ENCODE measurements around the gene KIAA0586.

The KIAA0586 gene

DNA sequence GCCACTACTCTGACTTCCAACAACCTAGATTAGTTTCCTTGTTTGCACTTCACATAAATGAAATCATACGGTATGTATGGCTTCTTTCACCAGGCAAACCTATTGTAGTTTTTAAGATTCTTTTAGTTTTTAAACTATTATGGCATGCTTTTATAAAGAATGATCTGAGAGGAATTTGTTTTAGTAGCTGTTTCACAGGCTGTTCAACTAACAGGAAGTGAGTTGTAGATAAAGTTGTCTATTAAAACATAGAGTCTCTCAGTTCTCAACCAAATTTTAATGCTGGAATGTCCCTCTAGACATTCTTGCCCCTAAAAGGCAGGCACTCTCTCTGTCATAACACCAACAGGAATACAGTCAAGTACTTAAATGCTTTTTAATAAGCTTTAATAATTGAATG, 107.5 kb downstream of the KIAA0586 start:
- ChIA-PET POLR2A (no interaction called here), CTCF (interaction anchor here (1.3 to 1.9 kb wide), 3 partner anchors 11 to 34 kb away, joined by 4 to 6 read pairs (median 5); no protein-coding TSS in a partner anchor)
- TF ChIP-seq, protein P1, sequence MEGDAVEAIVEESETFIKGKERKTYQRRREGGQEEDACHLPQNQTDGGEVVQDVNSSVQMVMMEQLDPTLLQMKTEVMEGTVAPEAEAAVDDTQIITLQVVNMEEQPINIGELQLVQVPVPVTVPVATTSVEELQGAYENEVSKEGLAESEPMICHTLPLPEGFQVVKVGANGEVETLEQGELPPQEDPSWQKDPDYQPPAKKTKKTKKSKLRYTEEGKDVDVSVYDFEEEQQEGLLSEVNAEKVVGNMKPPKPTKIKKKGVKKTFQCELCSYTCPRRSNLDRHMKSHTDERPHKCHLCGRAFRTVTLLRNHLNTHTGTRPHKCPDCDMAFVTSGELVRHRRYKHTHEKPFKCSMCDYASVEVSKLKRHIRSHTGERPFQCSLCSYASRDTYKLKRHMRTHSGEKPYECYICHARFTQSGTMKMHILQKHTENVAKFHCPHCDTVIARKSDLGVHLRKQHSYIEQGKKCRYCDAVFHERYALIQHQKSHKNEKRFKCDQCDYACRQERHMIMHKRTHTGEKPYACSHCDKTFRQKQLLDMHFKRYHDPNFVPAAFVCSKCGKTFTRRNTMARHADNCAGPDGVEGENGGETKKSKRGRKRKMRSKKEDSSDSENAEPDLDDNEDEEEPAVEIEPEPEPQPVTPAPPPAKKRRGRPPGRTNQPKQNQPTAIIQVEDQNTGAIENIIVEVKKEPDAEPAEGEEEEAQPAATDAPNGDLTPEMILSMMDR (IDR thresholded peaks at IDR 0.05; ENCODE audit: control extremely low read depth, extremely low read depth, low read depth, missing control alignments) = no peak
- no peak for DNase-seq (ENCODE audit: extremely low spot score)

DNA sequence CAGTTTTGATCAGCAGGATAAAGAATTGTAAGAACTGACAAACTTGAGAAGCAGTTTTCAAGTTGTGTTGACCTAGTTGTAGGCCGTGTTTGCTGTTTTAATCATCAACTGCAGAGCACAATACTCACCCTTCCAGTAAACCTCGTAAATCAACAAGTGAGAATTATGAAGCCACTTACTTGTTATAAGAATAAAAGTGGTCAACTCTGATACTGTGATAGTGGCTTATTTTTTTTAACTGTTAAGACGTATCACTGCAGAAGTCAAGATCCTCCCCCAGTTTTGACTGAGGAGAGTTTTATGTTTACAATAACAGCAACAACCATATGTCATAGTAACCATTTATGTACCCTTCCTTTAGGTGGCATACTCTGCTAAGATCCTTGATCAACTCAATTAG, 109.5 kb downstream of the KIAA0586 start:
- no peak for DNase-seq (ENCODE audit: extremely low spot score)
- ChIA-PET CTCF (interaction anchor here (0.7 to 1.4 kb wide), 2 partner anchors 16 to 36 kb away, joined by 3 read pairs; no protein-coding TSS in a partner anchor), POLR2A (no interaction called here)
- TF ChIP-seq, protein P1 (IDR thresholded peaks at IDR 0.05; ENCODE audit: control extremely low read depth, extremely low read depth, low read depth, missing control alignments) = no peak

DNA sequence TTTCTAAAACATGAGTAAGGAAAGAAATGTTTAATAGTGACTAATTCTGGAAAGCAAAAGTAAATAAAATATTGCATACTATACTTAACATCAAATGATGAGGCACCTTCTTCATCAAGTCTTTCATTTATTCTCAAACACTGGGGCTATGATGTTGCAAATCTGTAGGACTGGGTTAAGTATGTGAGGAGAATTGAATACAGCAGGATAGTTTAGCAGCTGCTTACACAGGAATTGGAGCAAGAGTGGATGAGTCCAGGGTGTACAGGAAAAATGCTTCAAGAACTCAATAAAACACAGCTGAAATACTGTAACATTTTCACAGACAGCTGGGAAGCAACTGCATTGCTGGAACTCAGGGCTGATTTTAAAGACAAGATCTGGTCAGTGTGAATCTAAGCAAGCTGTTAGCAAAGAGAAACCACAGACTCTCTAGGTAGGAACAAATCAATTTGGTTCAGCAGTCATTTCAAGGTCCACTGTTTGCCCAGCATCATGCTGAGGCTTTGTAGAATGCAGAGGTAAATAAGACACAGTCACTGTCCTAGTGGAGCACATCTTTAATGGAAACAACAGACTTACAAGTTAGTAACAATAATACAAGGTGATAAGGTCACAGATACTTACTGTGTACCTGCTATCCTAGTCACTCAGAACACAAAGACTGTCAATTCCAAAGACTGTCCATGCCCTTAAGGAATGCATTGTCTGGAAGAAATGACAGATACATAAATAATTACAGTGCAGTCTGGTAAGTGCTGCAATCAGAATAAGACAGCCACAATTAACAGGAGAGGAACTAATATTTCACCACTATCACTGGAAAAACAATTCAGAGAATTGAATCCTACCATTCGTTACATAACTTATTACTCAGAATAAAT, 113.5 kb downstream of the KIAA0586 start:
- ChIA-PET POLR2A (no interaction called here), CTCF (interaction anchor here (1.0 to 1.7 kb wide), 2 partner anchors 9 to 481 kb away, joined by 3 to 4 read pairs; no protein-coding TSS in a partner anchor)
- DNase-seq (ENCODE audit: extremely low spot score) = no peak
- TF ChIP-seq, protein P1 (IDR thresholded peaks at IDR 0.05; ENCODE audit: control extremely low read depth, extremely low read depth, low read depth, missing control alignments) = no peak

DNA sequence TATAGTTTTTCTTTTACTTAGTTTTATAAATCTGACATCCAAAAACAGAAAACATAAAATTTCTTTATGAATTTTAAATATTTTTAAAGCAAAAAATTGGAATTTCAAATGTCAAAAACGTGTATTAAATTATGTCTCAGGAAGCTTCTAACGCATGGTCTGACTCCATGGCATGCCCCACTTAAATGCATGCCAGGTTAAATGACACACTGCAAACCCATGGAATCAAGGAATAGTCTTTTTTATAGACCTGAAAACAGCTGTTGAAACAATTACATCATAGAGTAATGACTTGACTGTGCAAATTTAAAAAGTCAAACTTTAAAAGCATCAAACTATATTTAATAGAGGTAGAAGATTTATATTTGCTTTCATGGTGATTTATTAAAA, 114.1 kb downstream of the KIAA0586 start:
- TF ChIP-seq, protein P1 (IDR thresholded peaks at IDR 0.05; ENCODE audit: control extremely low read depth, extremely low read depth, low read depth, missing control alignments) = no peak
- no peak for DNase-seq (ENCODE audit: extremely low spot score)

DNA sequence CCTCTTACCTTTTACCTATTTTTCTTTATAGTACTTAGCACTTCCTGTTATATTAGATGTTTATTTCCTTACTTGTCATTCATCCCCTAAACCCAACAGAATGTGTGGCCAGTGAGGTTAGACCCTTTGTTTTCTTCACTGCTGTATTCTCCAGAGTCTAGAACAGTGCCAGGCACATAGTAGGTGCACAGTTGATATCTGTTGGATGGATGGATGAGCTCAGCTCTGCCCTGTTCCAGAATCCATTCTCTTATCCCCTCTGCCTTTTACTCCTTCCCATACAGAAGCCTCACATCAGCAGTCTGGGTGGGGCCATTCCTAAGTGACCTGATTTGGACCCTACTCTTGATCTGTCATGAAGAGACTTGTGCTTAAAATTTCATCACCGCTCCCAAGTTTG, 115.7 kb downstream of the KIAA0586 start:
- CTCF ChIA-PET = no interaction called here
- TF ChIP-seq, protein P1 (IDR thresholded peaks at IDR 0.05; ENCODE audit: control extremely low read depth, extremely low read depth, low read depth, missing control alignments) = no peak
- POLR2A ChIA-PET = no interaction called here
- DNase-seq (ENCODE audit: extremely low spot score) = no peak

More for the DNA sequence above, 114.1 kb downstream of the KIAA0586 start:
- CTCF ChIA-PET = interaction anchor here (1.7 kb wide), 1 partner anchor 9 kb away, joined by 4 read pairs; no protein-coding TSS in a partner anchor
- POLR2A ChIA-PET = no interaction called here

DNA sequence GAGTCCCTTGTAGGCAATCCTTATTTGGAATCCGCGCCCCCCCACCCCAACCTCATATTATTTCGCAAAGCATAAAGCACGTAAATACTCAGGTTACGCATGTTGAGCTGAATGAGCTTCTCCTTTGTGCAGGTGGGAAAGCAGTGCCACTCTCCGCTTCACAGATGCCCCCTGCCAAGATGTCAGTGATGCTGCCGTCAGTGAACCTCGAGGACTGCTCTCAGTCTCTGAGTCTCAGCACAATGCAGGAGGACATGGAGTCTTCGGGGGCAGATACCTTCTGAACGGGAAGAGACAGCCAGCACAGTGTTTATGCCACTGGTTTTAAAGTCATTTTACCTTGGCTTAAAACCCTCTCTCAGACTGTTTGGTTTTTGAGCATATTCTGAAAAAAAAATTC, 120.1 kb downstream of the KIAA0586 start:
- POLR2A ChIA-PET = interaction anchor here (0.7 kb wide), 1 partner anchor 14 kb away, joined by 3 read pairs; no protein-coding TSS in a partner anchor

More for the DNA sequence above, 120.1 kb downstream of the KIAA0586 start:
- DNase-seq (ENCODE audit: extremely low spot score) = no peak
- CTCF ChIA-PET = interaction anchor here (1.1 to 1.5 kb wide), 3 partner anchors 9 to 12 kb away, joined by 3 to 5 read pairs (median 4); no protein-coding TSS in a partner anchor
- TF ChIP-seq, protein P1 (IDR thresholded peaks at IDR 0.05; ENCODE audit: control extremely low read depth, extremely low read depth, low read depth, missing control alignments) = no peak

Data from GM10248 (cell line).